SK-N-MC (cell line): ENCODE results near the gene PFN3.

Experiments
- EZH2 ChIP-seq: fragments of 200-600 bp; sonication (generic); IDR thresholded peaks from one replicate; pipeline ENCODE4 v1.6.1; 2017; ENCODE audit warnings: antibody characterized with exemption
- POLR2AphosphoS5 ChIP-seq: IDR thresholded peaks from 2 replicates; pipeline ENCODE4 v1.6.1; 2012; ENCODE audit warnings: mild to moderate bottlenecking, low read depth, low read length, borderline replicate concordance

DNA sequence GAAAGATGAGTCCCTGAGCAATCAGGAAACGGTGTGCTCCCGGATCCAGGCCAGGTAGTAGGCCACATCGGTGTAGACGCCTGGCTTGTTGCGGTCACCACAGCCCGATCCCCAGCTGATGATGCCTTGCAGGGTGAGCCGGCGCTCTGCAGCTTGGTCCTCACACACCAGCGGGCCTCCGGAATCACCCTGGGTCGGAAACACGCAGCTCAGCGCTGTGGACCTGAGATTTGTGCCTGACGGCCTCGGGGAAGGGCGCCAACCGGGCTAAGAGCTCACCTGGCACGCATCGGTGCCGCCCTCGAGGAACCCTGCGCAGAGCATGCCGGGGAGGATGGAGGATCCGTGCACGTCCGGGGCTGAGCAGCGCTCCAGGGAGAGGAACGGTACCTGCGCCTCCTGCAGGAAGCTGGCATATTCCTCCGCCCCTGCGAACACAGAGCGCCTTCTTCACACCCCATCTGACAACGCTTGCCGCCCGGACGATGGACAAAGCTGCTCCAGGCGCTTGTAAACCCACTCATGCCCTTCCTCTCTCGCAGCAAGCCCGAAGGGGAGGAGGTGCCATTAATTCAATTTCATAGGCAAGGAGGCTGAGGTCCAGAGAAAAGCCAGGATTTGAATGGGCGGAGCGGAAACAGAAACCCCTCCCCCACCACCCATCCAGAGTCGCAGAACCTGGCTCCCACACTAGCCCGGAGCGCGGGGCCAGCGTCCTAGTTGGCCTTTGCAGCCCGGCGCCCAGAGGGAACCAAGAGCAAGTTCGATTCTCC lies 2.0 kb upstream of the PFN3 start:
- TF ChIP-seq POLR2AphosphoS5 (no peak), EZH2 (no peak)
